Measurements from ENCODE around the gene UNC5B. TPM values are rescaled to one million over a fixed set of nuclear protein-coding genes. Genes with fewer than 3 reads are reported as not detected.

UNC5B gene
- total RNA-seq, 1 donor from 2014 or later: 26.9 TPM

- no peak for TF ChIP-seq CTCF (IDR thresholded peaks at IDR 0.05; ENCODE audit: insufficient read depth, low read length, poor library complexity, severe bottlenecking)
- Histone ChIP-seq H3K36me3 (ENCODE audit: control insufficient read depth, insufficient read depth, low read length) (no peaks in the 10 kb centered on the region), H3K4me3 (ENCODE audit: low read depth, low read length) (no peak overlapping the region), H3K27me3 (ENCODE audit: control insufficient read depth, insufficient read depth, low read length) (peaks cover 7% of the 10 kb centered on the region)
- DNase-seq (ENCODE audit: low read depth): no peak
Measured at GRCh38 chr10:71248210-71248609, 35.8 kb downstream of the UNC5B start.

- H3K36me3 ChIP-seq (ENCODE audit: control insufficient read depth, insufficient read depth, low read length): no peaks in the 10 kb centered on the region
- no peak for DNase-seq (ENCODE audit: low read depth)
- H3K27me3 ChIP-seq (ENCODE audit: control insufficient read depth, insufficient read depth, low read length): peaks cover 5% of the 10 kb centered on the region
- H3K4me3 ChIP-seq (ENCODE audit: low read depth, low read length): no peak overlapping the region
- TF ChIP-seq CTCF (IDR thresholded peaks at IDR 0.05; ENCODE audit: insufficient read depth, low read length, poor library complexity, severe bottlenecking): no peak
Measured at GRCh38 chr10:71249996-71250395, 37.6 kb downstream of the UNC5B start.

GRCh38 chr10:71250405-71250804 lies 38.0 kb downstream of the UNC5B start:
- Histone ChIP-seq H3K27me3 (ENCODE audit: control insufficient read depth, insufficient read depth, low read length) (peaks cover 5% of the 10 kb centered on the region), H3K4me3 (ENCODE audit: low read depth, low read length) (no peak overlapping the region), H3K36me3 (ENCODE audit: control insufficient read depth, insufficient read depth, low read length) (no peaks in the 10 kb centered on the region)
- TF ChIP-seq CTCF (IDR thresholded peaks at IDR 0.05; ENCODE audit: insufficient read depth, low read length, poor library complexity, severe bottlenecking): no peak
- no peak for DNase-seq (ENCODE audit: low read depth)

- no peaks in the 10 kb centered on the region for H3K36me3 ChIP-seq (ENCODE audit: control insufficient read depth, insufficient read depth, low read length)
- no peak for DNase-seq (ENCODE audit: low read depth)
Measured at GRCh38 chr10:71250842-71251241, 38.5 kb downstream of the UNC5B start.

GRCh38 chr10:71251319-71251718 lies 38.9 kb downstream of the UNC5B start:
- DNase-seq (ENCODE audit: low read depth): no peak
- no peaks in the 10 kb centered on the region for H3K27me3 ChIP-seq (ENCODE audit: control insufficient read depth, insufficient read depth, low read length)
- H3K4me3 ChIP-seq (ENCODE audit: low read depth, low read length): no peak overlapping the region
- TF ChIP-seq CTCF (IDR thresholded peaks at IDR 0.05; ENCODE audit: insufficient read depth, low read length, poor library complexity, severe bottlenecking): no peak
- H3K36me3 ChIP-seq (ENCODE audit: control insufficient read depth, insufficient read depth, low read length): no peaks in the 10 kb centered on the region

More at GRCh38 chr10:71250842-71251241, 38.5 kb downstream of the UNC5B start:
- no peak for TF ChIP-seq CTCF (IDR thresholded peaks at IDR 0.05; ENCODE audit: insufficient read depth, low read length, poor library complexity, severe bottlenecking)
- H3K4me3 ChIP-seq (ENCODE audit: low read depth, low read length): no peak overlapping the region
- H3K27me3 ChIP-seq (ENCODE audit: control insufficient read depth, insufficient read depth, low read length): peaks cover under 1% of the 10 kb centered on the region

GRCh38 chr10:71252220-71252619 lies 39.9 kb downstream of the UNC5B start:
- Histone ChIP-seq H3K27me3 (ENCODE audit: control insufficient read depth, insufficient read depth, low read length) (no peaks in the 10 kb centered on the region), H3K4me3 (ENCODE audit: low read depth, low read length) (no peak overlapping the region), H3K36me3 (ENCODE audit: control insufficient read depth, insufficient read depth, low read length) (no peaks in the 10 kb centered on the region)
- TF ChIP-seq CTCF (IDR thresholded peaks at IDR 0.05; ENCODE audit: insufficient read depth, low read length, poor library complexity, severe bottlenecking): no peak
- DNase-seq (ENCODE audit: low read depth): no peak

Data from kidney epithelial cell (primary cell).